ENCODE data around the gene APBA3.

DNA sequence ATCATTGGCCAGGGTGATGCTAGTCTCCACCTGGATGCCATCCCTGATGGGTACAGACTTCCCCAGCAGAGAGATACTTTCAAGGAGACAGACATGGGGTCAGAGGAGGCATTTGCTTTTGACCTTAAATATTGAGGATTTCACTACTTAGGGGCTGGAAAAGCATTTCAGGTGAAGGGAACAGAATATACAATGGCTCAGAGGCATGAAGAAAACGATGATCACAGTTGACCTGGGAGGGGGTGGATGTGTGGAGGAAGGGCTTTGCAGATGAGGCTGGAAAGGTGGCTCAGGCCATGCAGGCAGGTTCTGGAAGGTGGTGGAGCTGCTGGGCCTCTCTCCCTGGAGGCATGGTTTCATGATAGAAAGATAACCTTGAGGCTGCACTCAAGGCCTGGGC, 20.8 kb upstream of the APBA3 start:
- no peak for TF ChIP-seq RAD21 (IDR thresholded peaks at IDR 0.05; ENCODE audit: low read length)
- TF ChIP-seq, protein P1, sequence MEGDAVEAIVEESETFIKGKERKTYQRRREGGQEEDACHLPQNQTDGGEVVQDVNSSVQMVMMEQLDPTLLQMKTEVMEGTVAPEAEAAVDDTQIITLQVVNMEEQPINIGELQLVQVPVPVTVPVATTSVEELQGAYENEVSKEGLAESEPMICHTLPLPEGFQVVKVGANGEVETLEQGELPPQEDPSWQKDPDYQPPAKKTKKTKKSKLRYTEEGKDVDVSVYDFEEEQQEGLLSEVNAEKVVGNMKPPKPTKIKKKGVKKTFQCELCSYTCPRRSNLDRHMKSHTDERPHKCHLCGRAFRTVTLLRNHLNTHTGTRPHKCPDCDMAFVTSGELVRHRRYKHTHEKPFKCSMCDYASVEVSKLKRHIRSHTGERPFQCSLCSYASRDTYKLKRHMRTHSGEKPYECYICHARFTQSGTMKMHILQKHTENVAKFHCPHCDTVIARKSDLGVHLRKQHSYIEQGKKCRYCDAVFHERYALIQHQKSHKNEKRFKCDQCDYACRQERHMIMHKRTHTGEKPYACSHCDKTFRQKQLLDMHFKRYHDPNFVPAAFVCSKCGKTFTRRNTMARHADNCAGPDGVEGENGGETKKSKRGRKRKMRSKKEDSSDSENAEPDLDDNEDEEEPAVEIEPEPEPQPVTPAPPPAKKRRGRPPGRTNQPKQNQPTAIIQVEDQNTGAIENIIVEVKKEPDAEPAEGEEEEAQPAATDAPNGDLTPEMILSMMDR (conservative IDR thresholded peaks at IDR 0.05; ENCODE audit: low read depth, low read length), result no peak
- no peak for TF ChIP-seq POLR2A (IDR thresholded peaks at IDR 0.05; ENCODE audit: low read depth, low read length)
